GM23338 (cell line): Measurements from ENCODE around the gene PAPPA. TPM values are rescaled to one million over a fixed set of nuclear protein-coding genes. Genes with fewer than 3 reads are reported as not detected.

Source experiments
- ATAC-seq: fragments of 200-7000 bp; cut with Tn5 transposase; 3 replicates; pipeline ENCODE4 v1.9.1; 2020
- DNase-seq: peaks from one replicate; pipeline ENCODE4 v3.0.0-alpha.2; 2015; ENCODE audit warnings: low spot score
- H2AFZ ChIP-seq: fragments of 200-600 bp; sonication (generic); 2 replicates; pipeline ENCODE4 v1.8.0; 2016; ENCODE audit warnings: antibody characterized with exemption, mild to moderate bottlenecking, moderate library complexity
- H3F3A ChIP-seq: fragments of 200-600 bp; sonication (generic); replicated peaks from 2 replicates; pipeline ENCODE4 v1.8.0; 2017; ENCODE audit warnings: antibody characterized with exemption, mixed run types, low read depth
- H3K27ac ChIP-seq: fragments of 200-600 bp; sonication (generic); 2 replicates; pipeline ENCODE4 v1.6.1; 2016; ENCODE audit warnings: low read depth
- H3K27me3 ChIP-seq: fragments of 200-600 bp; sonication (generic); 2 replicates; pipeline ENCODE4 v1.8.0; 2016; ENCODE audit warnings: mild to moderate bottlenecking, mixed run types, moderate library complexity; ENCODE audit not compliant: insufficient read depth
- H3K36me3 ChIP-seq: fragments of 200-600 bp; sonication (generic); 2 replicates; pipeline ENCODE4 v1.8.0; 2016; ENCODE audit warnings: mild to moderate bottlenecking; ENCODE audit not compliant: insufficient read depth
- H3K4me1 ChIP-seq: fragments of 200-600 bp; sonication (generic); 2 replicates; pipeline ENCODE4 v1.8.0; 2016; ENCODE audit warnings: mild to moderate bottlenecking, moderate library complexity; ENCODE audit not compliant: insufficient read depth
- H3K4me2 ChIP-seq: fragments of 200-600 bp; sonication (generic); 2 replicates; pipeline ENCODE4 v1.7.1; 2017; ENCODE audit warnings: mixed run types
- H3K4me3 ChIP-seq: fragments of 200-600 bp; sonication (generic); 2 replicates; pipeline ENCODE4 v1.6.1; 2016; ENCODE audit warnings: mixed run types
- H3K79me2 ChIP-seq: fragments of 200-600 bp; sonication (generic); replicated peaks from 2 replicates; pipeline ENCODE4 v1.8.0; 2017; ENCODE audit warnings: mild to moderate bottlenecking; ENCODE audit not compliant: insufficient read depth
- H3K9me2 ChIP-seq: fragments of 200-600 bp; sonication (generic); 2 replicates; pipeline ENCODE4 v1.8.0; 2017; ENCODE audit not compliant: insufficient read depth
- H4K20me1 ChIP-seq: fragments of 200-600 bp; sonication (generic); replicated peaks from 2 replicates; pipeline ENCODE4 v1.8.0; 2017; ENCODE audit warnings: mild to moderate bottlenecking; ENCODE audit not compliant: insufficient read depth
- H3K27ac Mint-ChIP-seq: 2 replicates; pipeline ENCODE4 v1.8.0; 2020; ENCODE audit warnings: inconsistent platforms, mild to moderate bottlenecking, moderate library complexity, mixed read lengths
- H3K27me3 Mint-ChIP-seq: 3 replicates; pipeline ENCODE4 v1.8.0; 2022; ENCODE audit warnings: low read depth, mild to moderate bottlenecking, moderate library complexity, mixed read lengths, inconsistent platforms; ENCODE audit not compliant: insufficient read depth, poor library complexity
- H3K36me3 Mint-ChIP-seq: 3 replicates; pipeline ENCODE4 v1.8.0; 2021; ENCODE audit warnings: low read depth, mild to moderate bottlenecking, inconsistent platforms, moderate library complexity, mixed read lengths
- H3K4me1 Mint-ChIP-seq: 3 replicates; pipeline ENCODE4 v1.8.0; 2020; ENCODE audit warnings: mild to moderate bottlenecking, inconsistent platforms, mixed read lengths
- H3K4me3 Mint-ChIP-seq: 3 replicates; pipeline ENCODE4 v1.8.0; 2021; ENCODE audit warnings: moderate library complexity, mild to moderate bottlenecking, inconsistent platforms, mixed read lengths
- H3K9me3 Mint-ChIP-seq: 3 replicates; pipeline ENCODE4 v1.8.0; 2020; ENCODE audit warnings: moderate library complexity, mild to moderate bottlenecking, inconsistent platforms, mixed read lengths
- CREB1 ChIP-seq: fragments of 250-450 bp; sonication (Bioruptor Pico); IDR thresholded peaks from 2 replicates; pipeline ENCODE4 v1.5.0; 2020; ENCODE audit warnings: low read depth, mild to moderate bottlenecking, moderate library complexity
- CTCF ChIP-seq, 2 experiments: fragments of 200-600 bp in 1 of 2; sonication (generic) in 1 of 2; conservative IDR thresholded peaks; 2 replicates each; pipeline versions ENCODE4 v1.5.1 to v1.6.1; 2016 to 2017; ENCODE audit warnings: antibody characterized with exemption in 2 of 2, low read depth in 2 of 2, mild to moderate bottlenecking in 2 of 2, moderate library complexity in 1 of 2
- EZH2 ChIP-seq: fragments of 200-600 bp; sonication (generic); IDR thresholded peaks from one replicate; pipeline ENCODE4 v1.8.0; 2017; ENCODE audit warnings: antibody characterized with exemption, mild to moderate bottlenecking, low read depth; ENCODE audit not compliant: unreplicated experiment
- EZH2phosphoT487 ChIP-seq: fragments of 200-600 bp; sonication (generic); IDR thresholded peaks from one replicate; pipeline ENCODE4 v1.8.1; 2018; ENCODE audit warnings: antibody characterized with exemption; ENCODE audit not compliant: unreplicated experiment
- JUNB ChIP-seq: IDR thresholded peaks from one replicate; pipeline ENCODE4 v1.6.1; 2016; ENCODE audit warnings: antibody characterized with exemption; ENCODE audit not compliant: unreplicated experiment
- NANOG ChIP-seq: IDR thresholded peaks from 2 replicates; pipeline ENCODE4 v1.6.1; 2016; ENCODE audit warnings: antibody characterized with exemption, borderline replicate concordance
- POLR2AphosphoS5 ChIP-seq: IDR thresholded peaks from 2 replicates; pipeline ENCODE4 v1.6.1; 2016; ENCODE audit warnings: antibody characterized with exemption, low read depth
- REST ChIP-seq: IDR thresholded peaks from one replicate; pipeline ENCODE4 v1.6.1; 2018; ENCODE audit warnings: antibody characterized with exemption; ENCODE audit not compliant: unreplicated experiment
- STAT1 ChIP-seq: IDR thresholded peaks from one replicate; pipeline ENCODE4 v1.6.1; 2016; ENCODE audit warnings: antibody characterized with exemption; ENCODE audit not compliant: unreplicated experiment
- ZNF114 ChIP-seq: fragments of 250-450 bp; sonication (Bioruptor Pico); IDR thresholded peaks from 2 replicates; pipeline ENCODE4 v1.5.0; 2020; ENCODE audit warnings: mild to moderate bottlenecking, moderate library complexity
- ZNF331 ChIP-seq: fragments of 250-450 bp; sonication (Bioruptor Pico); IDR thresholded peaks from 2 replicates; pipeline ENCODE4 v1.5.0; 2020; ENCODE audit warnings: low read depth, mild to moderate bottlenecking, moderate library complexity
- polyA plus RNA-seq: library from polyadenylated mRNA; unstranded; fragments of >200 nt; fragmentation: Nextera tagmentation; extraction: Ambion mirVana; gene quantifications from 2 replicates; pipeline ENCODE4 v1.2.1, GENCODE V29; 2016
- total RNA-seq: library from RNA; depleted of rRNA; stranded (reverse); fragments of >200 nt; shearing (Covaris generic); gene quantifications from 2 replicates; pipeline ENCODE4 v1.2.3, GENCODE V29; 2014
- TF ChIP-seq, protein P1 (sequence below): IDR thresholded peaks from 2 replicates; pipeline ENCODE4 v1.6.1; 2016; ENCODE audit warnings: antibody characterized with exemption
- TF ChIP-seq, protein P2 (sequence below): fragments of 250-450 bp; sonication (Bioruptor Pico); IDR thresholded peaks from 2 replicates; pipeline ENCODE4 v1.5.0; 2020; ENCODE audit warnings: mild to moderate bottlenecking, moderate library complexity

Gene PAPPA
- total and polyA plus RNA-seq, 2 experiments from 2014 or later = 0.38 to 0.66 TPM

DNA sequence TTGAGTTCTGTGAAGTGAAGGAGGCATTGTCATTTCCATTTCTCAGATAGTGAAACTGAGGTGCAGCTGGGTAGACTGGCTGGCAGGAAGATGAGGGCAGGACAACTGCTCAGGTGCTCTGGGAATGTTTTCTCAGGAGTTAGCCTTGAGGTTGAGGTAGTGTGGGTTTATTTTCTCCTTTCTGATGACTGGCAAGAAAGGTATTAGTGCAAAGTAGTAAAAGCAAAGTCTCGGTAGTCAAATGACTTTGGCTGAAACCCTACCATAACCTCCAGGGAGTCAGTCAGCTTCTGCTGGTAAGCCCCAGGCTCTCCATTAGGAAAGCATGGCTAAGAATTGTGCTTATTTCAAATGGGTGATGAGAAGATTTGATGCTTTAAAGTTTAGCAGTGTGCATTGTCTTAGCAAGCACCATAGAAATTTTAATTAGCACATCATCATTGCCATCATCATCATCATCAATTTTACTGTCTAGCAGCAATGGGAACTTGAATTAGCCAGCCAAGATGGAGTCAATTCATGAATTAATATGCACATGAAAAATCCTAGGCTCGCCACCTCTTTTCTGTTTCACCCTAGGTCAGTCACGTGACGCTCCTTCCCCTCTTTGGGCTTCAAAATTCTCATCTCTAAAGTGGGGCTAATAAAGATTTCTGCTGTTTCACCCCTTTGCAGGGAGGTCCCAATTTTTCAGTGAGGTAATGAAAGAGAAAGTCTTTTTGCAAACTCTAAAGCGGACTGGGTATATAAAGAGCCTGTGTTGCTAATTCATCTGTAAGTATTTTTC, 10.7 kb upstream of the PAPPA start:
- Histone ChIP-seq H3K4me1 (no peaks in the 10 kb centered on the region), H3K36me3 (no peaks in the 10 kb centered on the region), H3K27me3 (no peaks in the 10 kb centered on the region), H3K4me2 (no peak overlapping the region), H3K4me3 (no peak overlapping the region), H3F3A (no peaks in the 10 kb centered on the region), H3K27ac (no peak overlapping the region), H4K20me1 (0 out of 2 replicates have a peak, but pooled peaks cover 3% of the 10 kb centered on the region), H2AFZ (no peak overlapping the region), H3K79me2 (no peaks in the 10 kb centered on the region), H3K9me2 (no peaks in the 10 kb centered on the region)
- no peak overlapping the region for H3K27ac Mint-ChIP-seq
- no peak overlapping the region for H3K4me3 Mint-ChIP-seq
- no peak for TF ChIP-seq ZNF114 (CRISPR knock-in tag)
- TF ChIP-seq CTCF (conservative IDR thresholded peaks at IDR 0.05; ENCODE audit: low read depth in 2 of 2) = no peak
- no peak for TF ChIP-seq STAT1
- TF ChIP-seq POLR2AphosphoS5 = no peak
- TF ChIP-seq, protein P1, sequence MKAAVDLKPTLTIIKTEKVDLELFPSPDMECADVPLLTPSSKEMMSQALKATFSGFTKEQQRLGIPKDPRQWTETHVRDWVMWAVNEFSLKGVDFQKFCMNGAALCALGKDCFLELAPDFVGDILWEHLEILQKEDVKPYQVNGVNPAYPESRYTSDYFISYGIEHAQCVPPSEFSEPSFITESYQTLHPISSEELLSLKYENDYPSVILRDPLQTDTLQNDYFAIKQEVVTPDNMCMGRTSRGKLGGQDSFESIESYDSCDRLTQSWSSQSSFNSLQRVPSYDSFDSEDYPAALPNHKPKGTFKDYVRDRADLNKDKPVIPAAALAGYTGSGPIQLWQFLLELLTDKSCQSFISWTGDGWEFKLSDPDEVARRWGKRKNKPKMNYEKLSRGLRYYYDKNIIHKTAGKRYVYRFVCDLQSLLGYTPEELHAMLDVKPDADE = no peak
- TF ChIP-seq EZH2phosphoT487 = no peak
- no peak for TF ChIP-seq REST
- TF ChIP-seq CREB1 (CRISPR knock-in tag) = no peak
- TF ChIP-seq, protein P2, sequence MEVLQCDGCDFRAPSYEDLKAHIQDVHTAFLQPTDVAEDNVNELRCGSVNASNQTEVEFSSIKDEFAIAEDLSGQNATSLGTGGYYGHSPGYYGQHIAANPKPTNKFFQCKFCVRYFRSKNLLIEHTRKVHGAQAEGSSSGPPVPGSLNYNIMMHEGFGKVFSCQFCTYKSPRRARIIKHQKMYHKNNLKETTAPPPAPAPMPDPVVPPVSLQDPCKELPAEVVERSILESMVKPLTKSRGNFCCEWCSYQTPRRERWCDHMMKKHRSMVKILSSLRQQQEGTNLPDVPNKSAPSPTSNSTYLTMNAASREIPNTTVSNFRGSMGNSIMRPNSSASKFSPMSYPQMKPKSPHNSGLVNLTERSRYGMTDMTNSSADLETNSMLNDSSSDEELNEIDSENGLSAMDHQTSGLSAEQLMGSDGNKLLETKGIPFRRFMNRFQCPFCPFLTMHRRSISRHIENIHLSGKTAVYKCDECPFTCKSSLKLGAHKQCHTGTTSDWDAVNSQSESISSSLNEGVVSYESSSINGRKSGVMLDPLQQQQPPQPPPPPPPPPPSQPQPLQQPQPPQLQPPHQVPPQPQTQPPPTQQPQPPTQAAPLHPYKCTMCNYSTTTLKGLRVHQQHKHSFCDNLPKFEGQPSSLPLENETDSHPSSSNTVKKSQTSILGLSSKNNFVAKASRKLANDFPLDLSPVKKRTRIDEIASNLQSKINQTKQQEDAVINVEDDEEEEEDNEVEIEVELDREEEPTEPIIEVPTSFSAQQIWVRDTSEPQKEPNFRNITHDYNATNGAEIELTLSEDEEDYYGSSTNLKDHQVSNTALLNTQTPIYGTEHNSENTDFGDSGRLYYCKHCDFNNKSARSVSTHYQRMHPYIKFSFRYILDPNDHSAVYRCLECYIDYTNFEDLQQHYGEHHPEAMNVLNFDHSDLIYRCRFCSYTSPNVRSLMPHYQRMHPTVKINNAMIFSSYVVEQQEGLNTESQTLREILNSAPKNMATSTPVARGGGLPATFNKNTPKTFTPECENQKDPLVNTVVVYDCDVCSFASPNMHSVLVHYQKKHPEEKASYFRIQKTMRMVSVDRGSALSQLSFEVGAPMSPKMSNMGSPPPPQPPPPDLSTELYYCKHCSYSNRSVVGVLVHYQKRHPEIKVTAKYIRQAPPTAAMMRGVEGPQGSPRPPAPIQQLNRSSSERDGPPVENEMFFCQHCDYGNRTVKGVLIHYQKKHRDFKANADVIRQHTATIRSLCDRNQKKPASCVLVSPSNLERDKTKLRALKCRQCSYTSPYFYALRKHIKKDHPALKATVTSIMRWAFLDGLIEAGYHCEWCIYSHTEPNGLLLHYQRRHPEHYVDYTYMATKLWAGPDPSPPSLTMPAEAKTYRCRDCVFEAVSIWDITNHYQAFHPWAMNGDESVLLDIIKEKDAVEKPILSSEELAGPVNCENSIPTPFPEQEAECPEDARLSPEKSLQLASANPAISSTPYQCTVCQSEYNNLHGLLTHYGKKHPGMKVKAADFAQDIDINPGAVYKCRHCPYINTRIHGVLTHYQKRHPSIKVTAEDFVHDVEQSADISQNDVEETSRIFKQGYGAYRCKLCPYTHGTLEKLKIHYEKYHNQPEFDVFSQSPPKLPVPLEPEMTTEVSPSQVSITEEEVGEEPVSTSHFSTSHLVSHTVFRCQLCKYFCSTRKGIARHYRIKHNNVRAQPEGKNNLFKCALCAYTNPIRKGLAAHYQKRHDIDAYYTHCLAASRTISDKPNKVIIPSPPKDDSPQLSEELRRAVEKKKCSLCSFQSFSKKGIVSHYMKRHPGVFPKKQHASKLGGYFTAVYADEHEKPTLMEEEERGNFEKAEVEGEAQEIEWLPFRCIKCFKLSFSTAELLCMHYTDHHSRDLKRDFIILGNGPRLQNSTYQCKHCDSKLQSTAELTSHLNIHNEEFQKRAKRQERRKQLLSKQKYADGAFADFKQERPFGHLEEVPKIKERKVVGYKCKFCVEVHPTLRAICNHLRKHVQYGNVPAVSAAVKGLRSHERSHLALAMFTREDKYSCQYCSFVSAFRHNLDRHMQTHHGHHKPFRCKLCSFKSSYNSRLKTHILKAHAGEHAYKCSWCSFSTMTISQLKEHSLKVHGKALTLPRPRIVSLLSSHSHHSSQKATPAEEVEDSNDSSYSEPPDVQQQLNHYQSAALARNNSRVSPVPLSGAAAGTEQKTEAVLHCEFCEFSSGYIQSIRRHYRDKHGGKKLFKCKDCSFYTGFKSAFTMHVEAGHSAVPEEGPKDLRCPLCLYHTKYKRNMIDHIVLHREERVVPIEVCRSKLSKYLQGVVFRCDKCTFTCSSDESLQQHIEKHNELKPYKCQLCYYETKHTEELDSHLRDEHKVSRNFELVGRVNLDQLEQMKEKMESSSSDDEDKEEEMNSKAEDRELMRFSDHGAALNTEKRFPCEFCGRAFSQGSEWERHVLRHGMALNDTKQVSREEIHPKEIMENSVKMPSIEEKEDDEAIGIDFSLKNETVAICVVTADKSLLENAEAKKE (CRISPR knock-in tag) = no peak
- no peak for TF ChIP-seq ZNF331
- TF ChIP-seq JUNB = no peak
- no peak for TF ChIP-seq EZH2
- TF ChIP-seq NANOG = no peak
- H3K27me3 Mint-ChIP-seq = peaks cover 5% of the 10 kb centered on the region
- DNase-seq (no peak), ATAC-seq (no peak)
- no peaks in the 10 kb centered on the region for H3K4me1 Mint-ChIP-seq
- H3K36me3 Mint-ChIP-seq = no peaks in the 10 kb centered on the region
- H3K9me3 Mint-ChIP-seq = no peaks in the 10 kb centered on the region
